ENCODE data around the gene CLTA.

Gene CLTA

GRCh38 chr9:36193023-36193422, 2.3 kb downstream of the CLTA start:
- Histone ChIP-seq H3K4me1 (ENCODE audit: insufficient read depth, low read length) (peaks cover 17% of the 10 kb centered on the region), H3K36me3 (ENCODE audit: insufficient read depth, low read depth, low read length) (peaks cover 42% of the 10 kb centered on the region), H3K9me3 (ENCODE audit: insufficient read depth, low read depth, low read length) (no peaks in the 10 kb centered on the region), H3K9ac (ENCODE audit: low read depth, low read length) (peak overlapping the region; percentile 94; the same call in 1 of the 2 replicates), H3K27ac (ENCODE audit: low read length) (no peak overlapping the region), H3K27me3 (ENCODE audit: insufficient read depth, low read length) (no peaks in the 10 kb centered on the region), H3K4me3 (ENCODE audit: low read length) (peak overlapping the region; percentile 88)

GRCh38 chr9:36194326-36195000, 3.7 kb downstream of the CLTA start:
- H3K9me3 ChIP-seq (ENCODE audit: insufficient read depth, low read depth, low read length) = no peaks in the 10 kb centered on the region
- H3K27ac ChIP-seq (ENCODE audit: low read length) = no peak overlapping the region
- H3K4me3 ChIP-seq (ENCODE audit: low read length) = no peak overlapping the region
- no peaks in the 10 kb centered on the region for H3K27me3 ChIP-seq (ENCODE audit: insufficient read depth, low read length)
- peaks cover 52% of the 10 kb centered on the region for H3K36me3 ChIP-seq (ENCODE audit: insufficient read depth, low read depth, low read length)
- no peak overlapping the region for H3K9ac ChIP-seq (ENCODE audit: low read depth, low read length)
- H3K4me1 ChIP-seq (ENCODE audit: insufficient read depth, low read length) = peaks cover 17% of the 10 kb centered on the region

GRCh38 chr9:36204906-36205547, 14.3 kb downstream of the CLTA start:
- H3K4me3 ChIP-seq (ENCODE audit: low read length) = no peak overlapping the region
- H3K4me1 ChIP-seq (ENCODE audit: insufficient read depth, low read length) = no peaks in the 10 kb centered on the region
- no peaks in the 10 kb centered on the region for H3K9me3 ChIP-seq (ENCODE audit: insufficient read depth, low read depth, low read length)
- H3K27me3 ChIP-seq (ENCODE audit: insufficient read depth, low read length) = no peaks in the 10 kb centered on the region
- no peak overlapping the region for H3K27ac ChIP-seq (ENCODE audit: low read length)
- no peak overlapping the region for H3K9ac ChIP-seq (ENCODE audit: low read depth, low read length)
- H3K36me3 ChIP-seq (ENCODE audit: insufficient read depth, low read depth, low read length) = peaks cover 99% of the 10 kb centered on the region

- Histone ChIP-seq H3K27ac (ENCODE audit: low read length) (no peak overlapping the region), H3K4me3 (ENCODE audit: low read length) (no peak overlapping the region), H3K9me3 (ENCODE audit: insufficient read depth, low read depth, low read length) (no peaks in the 10 kb centered on the region), H3K27me3 (ENCODE audit: insufficient read depth, low read length) (no peaks in the 10 kb centered on the region), H3K36me3 (ENCODE audit: insufficient read depth, low read depth, low read length) (peaks cover 99% of the 10 kb centered on the region), H3K4me1 (ENCODE audit: insufficient read depth, low read length) (no peaks in the 10 kb centered on the region; the same call in 1 of the 2 replicates), H3K9ac (ENCODE audit: low read depth, low read length) (no peak overlapping the region)
Observed at GRCh38 chr9:36207016-36207415, 16.3 kb downstream of the CLTA start.

- Histone ChIP-seq H3K4me3 (ENCODE audit: low read length) (no peak overlapping the region), H3K9ac (ENCODE audit: low read depth, low read length) (no peak overlapping the region), H3K9me3 (ENCODE audit: insufficient read depth, low read depth, low read length) (no peaks in the 10 kb centered on the region), H3K4me1 (ENCODE audit: insufficient read depth, low read length) (no peaks in the 10 kb centered on the region; the same call in 1 of the 2 replicates), H3K27ac (ENCODE audit: low read length) (no peak overlapping the region), H3K27me3 (ENCODE audit: insufficient read depth, low read length) (no peaks in the 10 kb centered on the region), H3K36me3 (ENCODE audit: insufficient read depth, low read depth, low read length) (peaks cover 99% of the 10 kb centered on the region)
Observed at GRCh38 chr9:36207546-36208012, 16.9 kb downstream of the CLTA start.

- Histone ChIP-seq H3K27ac (ENCODE audit: low read length) (no peak overlapping the region), H3K4me1 (ENCODE audit: insufficient read depth, low read length) (no peaks in the 10 kb centered on the region; the same call in 1 of the 2 replicates), H3K9ac (ENCODE audit: low read depth, low read length) (no peak overlapping the region), H3K36me3 (ENCODE audit: insufficient read depth, low read depth, low read length) (peaks cover 99% of the 10 kb centered on the region), H3K27me3 (ENCODE audit: insufficient read depth, low read length) (no peaks in the 10 kb centered on the region), H3K9me3 (ENCODE audit: insufficient read depth, low read depth, low read length) (no peaks in the 10 kb centered on the region), H3K4me3 (ENCODE audit: low read length) (no peak overlapping the region)
Observed at GRCh38 chr9:36208521-36209253, 18.0 kb downstream of the CLTA start.

- H3K4me3 ChIP-seq (ENCODE audit: low read length) = no peak overlapping the region
- H3K36me3 ChIP-seq (ENCODE audit: insufficient read depth, low read depth, low read length) = peaks cover 99% of the 10 kb centered on the region
- H3K9ac ChIP-seq (ENCODE audit: low read depth, low read length) = no peak overlapping the region
- H3K4me1 ChIP-seq (ENCODE audit: insufficient read depth, low read length) = no peaks in the 10 kb centered on the region; the same call in 1 of the 2 replicates
- no peaks in the 10 kb centered on the region for H3K27me3 ChIP-seq (ENCODE audit: insufficient read depth, low read length)
- H3K9me3 ChIP-seq (ENCODE audit: insufficient read depth, low read depth, low read length) = no peaks in the 10 kb centered on the region
- H3K27ac ChIP-seq (ENCODE audit: low read length) = no peak overlapping the region
Observed at GRCh38 chr9:36210722-36211121, 20.0 kb downstream of the CLTA start.

GRCh38 chr9:36211510-36211909, 20.8 kb downstream of the CLTA start:
- H3K4me3 ChIP-seq (ENCODE audit: low read length) = no peak overlapping the region
- no peaks in the 10 kb centered on the region for H3K9me3 ChIP-seq (ENCODE audit: insufficient read depth, low read depth, low read length)
- H3K4me1 ChIP-seq (ENCODE audit: insufficient read depth, low read length) = no peaks in the 10 kb centered on the region; the same call in 1 of the 2 replicates
- no peak overlapping the region for H3K9ac ChIP-seq (ENCODE audit: low read depth, low read length)
- H3K27ac ChIP-seq (ENCODE audit: low read length) = no peak overlapping the region
- H3K27me3 ChIP-seq (ENCODE audit: insufficient read depth, low read length) = no peaks in the 10 kb centered on the region
- peaks cover 96% of the 10 kb centered on the region for H3K36me3 ChIP-seq (ENCODE audit: insufficient read depth, low read depth, low read length)

GRCh38 chr9:36213387-36213786, 22.7 kb downstream of the CLTA start:
- no peaks in the 10 kb centered on the region; the same call in 1 of the 2 replicates for H3K4me1 ChIP-seq (ENCODE audit: insufficient read depth, low read length)
- no peak overlapping the region for H3K9ac ChIP-seq (ENCODE audit: low read depth, low read length)
- peaks cover 94% of the 10 kb centered on the region for H3K36me3 ChIP-seq (ENCODE audit: insufficient read depth, low read depth, low read length)
- H3K9me3 ChIP-seq (ENCODE audit: insufficient read depth, low read depth, low read length) = no peaks in the 10 kb centered on the region
- no peak overlapping the region for H3K27ac ChIP-seq (ENCODE audit: low read length)
- H3K4me3 ChIP-seq (ENCODE audit: low read length) = no peak overlapping the region
- no peaks in the 10 kb centered on the region for H3K27me3 ChIP-seq (ENCODE audit: insufficient read depth, low read length)

GRCh38 chr9:36213989-36214388, 23.3 kb downstream of the CLTA start:
- Histone ChIP-seq H3K27me3 (ENCODE audit: insufficient read depth, low read length) (no peaks in the 10 kb centered on the region), H3K4me3 (ENCODE audit: low read length) (no peak overlapping the region), H3K36me3 (ENCODE audit: insufficient read depth, low read depth, low read length) (peaks cover 94% of the 10 kb centered on the region), H3K4me1 (ENCODE audit: insufficient read depth, low read length) (no peaks in the 10 kb centered on the region; the same call in 1 of the 2 replicates), H3K9ac (ENCODE audit: low read depth, low read length) (no peak overlapping the region), H3K27ac (ENCODE audit: low read length) (no peak overlapping the region), H3K9me3 (ENCODE audit: insufficient read depth, low read depth, low read length) (no peaks in the 10 kb centered on the region)

- Histone ChIP-seq H3K9me3 (ENCODE audit: insufficient read depth, low read depth, low read length) (no peaks in the 10 kb centered on the region), H3K27me3 (ENCODE audit: insufficient read depth, low read length) (no peaks in the 10 kb centered on the region), H3K4me1 (ENCODE audit: insufficient read depth, low read length) (no peaks in the 10 kb centered on the region; the same call in 1 of the 2 replicates), H3K4me3 (ENCODE audit: low read length) (no peak overlapping the region), H3K27ac (ENCODE audit: low read length) (no peak overlapping the region), H3K36me3 (ENCODE audit: insufficient read depth, low read depth, low read length) (peaks cover 94% of the 10 kb centered on the region), H3K9ac (ENCODE audit: low read depth, low read length) (no peak overlapping the region)
Observed at GRCh38 chr9:36214571-36214970, 23.9 kb downstream of the CLTA start.

All from iPS-20b (cell line).